ENCODE results near the gene BANK1.

The BANK1 gene

DNA sequence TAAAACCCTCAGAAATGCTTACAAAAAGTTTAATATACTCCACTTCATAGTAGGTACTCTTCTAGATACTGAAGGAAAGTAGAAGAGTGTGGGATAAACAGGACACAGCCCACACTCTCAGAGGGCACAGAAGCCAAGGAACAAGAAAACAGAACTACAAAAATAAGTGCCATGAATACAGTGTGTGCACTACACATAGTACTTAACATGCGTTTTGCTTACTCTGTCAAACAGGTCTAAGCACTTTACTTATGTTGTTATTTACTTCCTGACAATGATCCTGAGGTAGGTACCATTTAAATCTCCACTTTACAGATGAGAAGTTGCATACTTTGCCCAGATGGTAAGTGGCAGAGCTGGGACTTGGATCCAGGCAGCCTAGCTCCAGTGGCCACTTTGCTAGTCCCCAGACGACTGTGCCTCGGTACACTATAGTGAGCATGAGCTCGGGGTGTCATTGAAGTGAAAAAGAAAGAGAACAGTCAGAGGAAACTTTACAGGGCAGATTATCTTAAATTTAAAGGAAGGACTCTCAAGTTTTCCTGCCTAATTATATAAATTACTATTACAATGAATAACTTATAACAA lies 120.3 kb downstream of the BANK1 start:
- DNase-seq = no peak

DNA sequence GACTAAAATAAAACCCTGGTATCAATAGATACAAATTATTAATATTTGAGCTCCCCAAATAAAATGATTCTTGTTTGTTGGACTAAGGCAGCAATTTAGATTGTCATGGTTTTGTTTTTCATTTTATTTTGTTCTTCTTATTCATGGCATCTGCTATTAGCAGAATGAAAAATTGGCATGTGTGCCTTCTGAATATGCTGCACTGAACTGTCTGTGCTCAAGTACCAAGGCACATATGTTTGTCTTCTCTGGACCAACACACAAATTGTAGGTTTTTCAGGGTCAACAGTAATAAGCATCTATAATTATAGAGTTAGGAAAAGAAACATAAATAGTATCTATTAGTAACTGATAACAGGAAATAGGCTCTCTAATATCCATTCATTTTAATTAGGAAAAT lies 121.1 kb downstream of the BANK1 start:
- no peak for DNase-seq

- DNase-seq = no peak
Measured at GRCh38 chr4:101914761-101915160, 124.2 kb downstream of the BANK1 start.

DNA sequence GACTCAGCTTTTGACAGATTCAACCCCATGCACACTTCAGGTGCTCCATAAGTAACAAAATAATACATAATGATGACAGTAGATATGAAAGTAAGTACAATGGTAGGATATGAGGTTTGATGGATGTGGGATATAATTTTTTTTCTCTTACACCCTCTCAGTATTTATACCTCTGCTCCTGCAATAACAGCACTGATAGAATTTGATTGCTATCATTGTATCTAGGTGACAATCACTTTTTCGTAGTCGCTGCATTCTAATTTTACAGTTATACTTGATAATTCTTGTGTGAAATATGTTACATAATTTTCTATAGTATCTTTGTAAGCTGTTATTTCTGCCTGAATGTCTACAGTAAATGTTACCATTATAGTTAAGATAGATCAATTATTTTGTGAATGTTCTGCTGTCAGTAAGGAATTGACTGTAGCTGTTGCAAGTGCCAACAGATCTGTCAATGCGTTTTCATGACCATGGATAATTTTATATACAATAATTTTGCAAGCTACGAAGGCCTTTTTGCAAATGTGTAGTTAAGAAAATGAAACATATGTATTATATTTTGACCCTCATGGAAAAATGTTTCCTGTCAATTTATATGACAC lies 128.9 kb downstream of the BANK1 start:
- DNase-seq = no peak

DNA sequence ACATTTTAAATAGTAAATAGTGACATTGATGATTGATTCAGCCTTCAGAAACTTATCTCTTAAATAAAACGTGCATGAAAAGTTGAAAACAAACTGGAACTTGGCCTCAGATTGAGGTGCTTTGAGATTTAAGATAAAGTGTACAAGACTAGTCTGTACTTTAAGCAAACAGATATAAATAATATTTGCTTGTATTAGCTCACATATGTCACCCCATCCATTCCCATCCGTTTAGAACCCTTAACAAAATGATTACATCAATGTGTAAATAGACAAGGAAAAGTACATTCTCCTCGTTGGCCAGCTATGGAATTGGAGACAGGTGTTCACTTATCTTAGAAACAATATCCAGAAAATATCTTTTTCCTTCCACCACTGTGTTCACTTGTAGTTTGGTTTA lies 130.8 kb downstream of the BANK1 start:
- no peak for DNase-seq

- no peak for DNase-seq
Measured at GRCh38 chr4:101931619-101932018, 141.1 kb downstream of the BANK1 start.

- DNase-seq = no peak
Measured at GRCh38 chr4:101933855-101934254, 143.3 kb downstream of the BANK1 start.

- DNase-seq = no peak
Measured at GRCh38 chr4:101938836-101939235, 148.3 kb downstream of the BANK1 start.

DNA sequence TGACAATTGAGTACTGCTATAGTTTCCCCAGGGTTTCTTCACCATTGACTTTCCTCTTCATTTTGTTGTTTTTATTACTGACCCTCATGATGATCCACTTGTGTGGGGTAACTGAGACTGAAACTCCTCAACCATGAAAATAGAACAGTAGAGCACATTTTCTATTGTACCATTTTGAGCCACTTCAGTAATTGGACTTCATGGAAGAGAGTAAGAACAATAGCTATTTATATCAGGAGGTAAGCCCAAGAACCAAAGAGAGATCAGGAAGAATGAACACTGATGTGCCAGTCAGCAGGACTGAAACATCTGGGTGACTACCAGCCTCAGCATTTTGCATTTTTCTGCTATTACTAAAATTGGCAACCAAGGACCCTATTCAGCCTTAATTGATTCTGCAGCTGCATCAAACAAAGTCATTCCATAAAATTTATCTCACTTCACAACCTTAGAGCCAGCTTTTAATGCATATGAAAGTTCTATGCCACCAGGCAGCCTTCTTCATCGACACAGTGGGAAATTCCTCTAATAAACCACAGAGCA lies 151.4 kb downstream of the BANK1 start:
- no peak for DNase-seq

- no peak for DNase-seq
Measured at GRCh38 chr4:101942891-101943290, 152.4 kb downstream of the BANK1 start.

GRCh38 chr4:101944649-101945048 lies 154.1 kb downstream of the BANK1 start:
- no peak for DNase-seq

DNA sequence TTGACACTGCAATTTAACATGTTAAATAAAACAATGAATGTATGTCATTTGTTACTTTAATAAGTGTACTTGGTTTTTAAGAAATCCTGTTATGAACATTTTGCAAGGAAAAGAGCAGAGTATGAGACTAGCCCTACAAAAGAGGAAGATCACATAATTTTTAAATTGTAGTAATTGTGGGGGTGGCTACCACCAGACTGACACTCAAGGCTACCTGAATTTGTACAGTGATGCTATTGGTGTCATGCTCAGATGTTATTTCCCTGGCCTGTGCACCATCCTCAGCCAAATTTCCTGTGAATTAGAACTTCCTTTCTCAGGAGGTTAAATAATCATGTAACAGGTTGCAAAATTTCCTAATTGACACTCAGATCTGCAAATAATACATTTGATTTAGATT lies 157.5 kb downstream of the BANK1 start:
- DNase-seq = no peak

DNA sequence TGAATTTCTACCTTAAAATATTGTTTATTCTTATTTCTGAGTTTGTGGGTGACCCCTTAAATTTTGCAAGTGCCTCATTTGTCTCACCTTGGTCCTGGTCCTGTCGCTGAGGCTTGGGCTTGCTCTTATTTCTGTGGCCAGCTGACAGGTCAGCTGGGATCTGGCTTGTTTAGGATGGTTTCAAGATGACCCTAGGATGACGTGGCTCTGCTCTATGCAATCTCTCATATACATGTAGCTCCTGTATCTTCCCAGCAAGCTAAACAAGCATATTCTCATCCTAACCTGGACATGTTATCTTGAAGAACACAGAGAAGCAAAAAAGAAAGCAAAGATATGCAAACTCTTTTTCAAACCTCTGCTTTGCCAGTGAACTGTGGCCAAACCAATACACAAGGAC lies 158.4 kb downstream of the BANK1 start:
- DNase-seq = no peak

DNA sequence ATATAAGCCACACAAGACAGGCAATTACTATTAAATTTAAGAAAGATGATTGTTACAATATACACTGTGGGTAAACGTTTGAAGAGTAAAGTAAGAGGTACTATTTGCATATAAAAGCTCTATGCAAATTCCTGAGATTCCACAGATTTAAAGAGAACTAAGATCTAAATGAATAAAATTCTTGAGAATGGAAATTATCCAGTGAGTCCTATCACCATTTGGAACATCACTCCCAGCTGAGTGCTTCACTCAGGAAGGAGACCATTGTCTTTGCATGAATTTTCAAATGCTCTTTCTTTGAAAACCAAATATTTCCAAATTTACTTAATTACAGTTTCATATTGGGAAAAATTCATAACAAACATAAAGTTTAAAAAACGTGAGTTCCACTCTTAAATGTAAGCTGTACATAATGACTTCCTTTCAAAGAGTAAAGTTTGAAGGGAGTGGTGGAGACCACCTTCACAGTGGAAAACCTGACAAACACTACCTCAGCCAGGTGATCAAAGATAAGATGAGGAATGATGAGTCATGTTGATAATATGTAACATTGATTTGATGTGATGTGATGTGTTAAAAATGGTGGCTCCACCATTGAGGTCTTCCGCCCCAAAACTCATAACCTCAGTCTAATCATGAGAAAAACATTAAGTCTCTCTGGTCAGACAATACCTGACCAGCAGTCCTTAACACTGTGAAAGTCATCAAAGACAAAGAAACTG lies 159.9 kb downstream of the BANK1 start:
- DNase-seq = no peak

GRCh38 chr4:101952985-101953384 lies 162.5 kb downstream of the BANK1 start:
- DNase-seq = no peak

- DNase-seq = no peak
Measured at GRCh38 chr4:101953949-101954348, 163.4 kb downstream of the BANK1 start.

- no peak for DNase-seq
Measured at GRCh38 chr4:101954351-101954750, 163.8 kb downstream of the BANK1 start.

DNA sequence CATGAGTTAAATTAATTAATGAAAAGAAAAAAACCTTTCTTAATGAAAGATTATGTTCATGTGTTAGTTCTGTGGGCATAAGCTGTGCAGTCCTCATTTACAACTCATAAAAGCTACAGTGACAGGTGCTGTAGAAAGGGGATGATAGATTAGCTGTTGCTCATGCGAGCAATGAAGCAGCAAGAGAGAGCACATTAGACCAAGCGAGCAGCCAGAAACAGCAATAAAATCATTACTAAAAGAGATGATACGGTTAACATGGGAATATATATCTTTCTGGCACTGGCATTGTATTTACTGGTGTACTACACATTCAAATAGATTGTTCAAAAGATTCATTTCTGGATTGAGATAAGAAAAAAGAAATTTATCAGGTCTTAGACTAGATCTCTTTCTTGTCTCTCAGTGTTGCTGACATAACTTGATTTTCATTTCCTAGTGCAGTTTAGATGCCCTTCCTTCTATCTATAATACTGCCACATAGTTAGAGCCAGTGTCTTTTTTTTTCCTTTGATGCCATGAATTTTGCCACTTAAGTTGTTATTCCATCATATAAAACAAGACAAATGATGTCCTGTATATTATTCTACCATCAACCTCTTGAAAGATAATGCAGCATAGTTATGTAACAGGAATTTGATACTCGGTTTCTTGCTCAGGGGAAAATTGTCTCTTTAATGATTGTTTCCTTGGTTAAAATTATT lies 164.6 kb downstream of the BANK1 start:
- no peak for DNase-seq

DNA sequence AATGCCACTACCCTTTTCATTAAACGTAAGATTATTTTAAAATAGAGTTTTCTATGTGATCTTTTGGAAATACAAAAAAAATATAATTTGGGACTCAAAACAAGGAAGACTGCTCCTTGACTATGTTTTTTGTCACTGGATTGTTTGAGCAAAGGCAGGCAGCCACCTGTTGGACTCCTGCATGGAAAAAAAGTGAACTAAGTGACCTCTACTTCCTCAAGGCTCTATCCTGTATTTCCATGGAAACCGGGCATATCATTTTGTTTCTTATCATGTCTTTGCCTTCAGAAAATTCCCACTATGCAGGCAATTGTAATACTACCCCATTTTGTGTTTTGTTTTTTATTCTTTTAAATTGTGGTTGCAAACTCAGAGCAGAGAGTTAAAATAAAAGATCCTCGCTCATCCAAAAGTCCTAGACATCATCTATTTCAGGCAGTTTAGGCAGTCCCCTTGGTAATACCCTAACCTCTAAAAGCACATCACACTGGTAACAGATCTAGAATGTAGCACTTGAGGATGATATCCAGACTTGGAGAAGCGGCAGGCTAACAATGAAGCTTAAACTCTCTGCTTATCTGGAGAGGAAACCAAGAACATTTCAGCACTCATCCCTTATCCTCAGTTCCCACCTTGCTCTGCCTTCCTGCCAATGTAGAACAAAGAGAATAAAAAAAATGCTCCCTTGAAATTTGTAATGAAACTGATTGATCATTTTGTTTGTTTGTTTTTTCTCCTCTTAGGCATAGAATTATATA lies 165.7 kb downstream of the BANK1 start:
- no peak for DNase-seq

GRCh38 chr4:101958547-101958946 lies 168.0 kb downstream of the BANK1 start:
- DNase-seq = no peak

GRCh38 chr4:101960431-101960830 lies 169.9 kb downstream of the BANK1 start:
- DNase-seq = no peak

DNA sequence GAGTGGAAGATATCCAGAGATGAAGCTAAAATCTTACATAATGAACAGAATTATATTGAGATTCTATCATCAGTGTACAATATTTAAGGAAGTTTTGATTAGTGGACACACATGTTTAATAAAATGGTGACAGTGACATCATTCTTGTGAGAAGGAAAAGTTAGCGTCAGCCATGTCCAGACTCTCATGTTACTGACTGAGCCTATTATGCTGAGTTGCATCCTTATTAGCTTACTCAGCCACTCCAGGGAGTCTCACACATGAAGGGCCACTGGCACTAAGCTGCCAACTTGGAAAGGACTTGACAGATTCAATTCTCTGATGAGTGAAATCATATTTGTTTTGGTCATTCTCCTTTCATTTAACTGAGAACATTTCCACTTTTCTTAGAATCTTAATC lies 170.6 kb downstream of the BANK1 start:
- DNase-seq = no peak
